ENCODE measurements around the gene MYCBP. TPM values are rescaled to one million over a fixed set of nuclear protein-coding genes. Genes with fewer than 3 reads are reported as not detected.

The MYCBP gene
- total RNA-seq, 4 donors from 2014 or later = 21.6 to 31.4 (median 24.0) TPM

DNA sequence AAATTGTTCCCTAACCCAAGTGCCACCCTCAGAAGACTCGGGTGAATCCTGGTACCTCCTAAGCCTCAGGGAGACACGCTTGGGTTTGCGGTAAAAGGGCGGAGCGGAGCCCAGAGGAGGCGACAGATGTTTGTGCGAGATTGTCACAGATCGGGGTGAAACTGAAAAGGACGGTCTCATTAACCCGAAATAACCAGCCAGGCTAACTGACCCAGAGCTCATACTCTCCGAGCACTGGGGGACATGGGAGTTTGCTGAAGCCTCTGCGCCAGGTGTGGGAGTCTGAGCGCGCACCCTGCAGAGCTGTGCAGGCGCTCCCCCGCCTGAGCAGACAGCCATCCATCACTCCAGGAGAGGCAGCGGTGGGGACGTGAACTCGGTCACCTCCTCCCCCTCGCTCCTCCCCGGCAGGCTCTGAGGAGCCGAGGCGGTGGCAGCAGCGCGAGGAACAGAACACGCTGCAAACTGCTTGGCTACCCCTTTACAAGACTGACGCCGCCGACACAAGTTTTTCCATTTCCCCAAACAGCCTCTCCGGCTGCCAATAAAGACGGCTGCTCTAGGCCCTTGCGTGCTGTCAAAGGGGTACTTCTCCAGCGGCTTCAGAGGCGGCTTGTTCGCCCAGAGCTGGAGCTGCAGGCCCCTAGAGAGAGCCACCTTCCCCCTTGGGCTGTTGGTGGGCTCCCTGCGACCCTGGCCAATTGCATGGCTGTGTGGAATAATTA lies 57.1 kb downstream of the MYCBP start:
- Histone ChIP-seq H3K9me3 (no peaks in the 10 kb centered on the region), H3K4me3 (replicated peaks in 1 of 3) (no peak overlapping the region), H3K27me3 (peaks cover 14% of the 10 kb centered on the region), H3K4me1 (peaks cover 5 to 11% of the 10 kb centered on the region in 2 donors), H3K36me3 (no peaks in the 10 kb centered on the region), H3K27ac (no peak overlapping the region)
- intact Hi-C loops (cut with DNase I) = no loop called here
- no peak for TF ChIP-seq POLR2A (IDR thresholded peaks at IDR 0.05)
- TF ChIP-seq, protein P1, sequence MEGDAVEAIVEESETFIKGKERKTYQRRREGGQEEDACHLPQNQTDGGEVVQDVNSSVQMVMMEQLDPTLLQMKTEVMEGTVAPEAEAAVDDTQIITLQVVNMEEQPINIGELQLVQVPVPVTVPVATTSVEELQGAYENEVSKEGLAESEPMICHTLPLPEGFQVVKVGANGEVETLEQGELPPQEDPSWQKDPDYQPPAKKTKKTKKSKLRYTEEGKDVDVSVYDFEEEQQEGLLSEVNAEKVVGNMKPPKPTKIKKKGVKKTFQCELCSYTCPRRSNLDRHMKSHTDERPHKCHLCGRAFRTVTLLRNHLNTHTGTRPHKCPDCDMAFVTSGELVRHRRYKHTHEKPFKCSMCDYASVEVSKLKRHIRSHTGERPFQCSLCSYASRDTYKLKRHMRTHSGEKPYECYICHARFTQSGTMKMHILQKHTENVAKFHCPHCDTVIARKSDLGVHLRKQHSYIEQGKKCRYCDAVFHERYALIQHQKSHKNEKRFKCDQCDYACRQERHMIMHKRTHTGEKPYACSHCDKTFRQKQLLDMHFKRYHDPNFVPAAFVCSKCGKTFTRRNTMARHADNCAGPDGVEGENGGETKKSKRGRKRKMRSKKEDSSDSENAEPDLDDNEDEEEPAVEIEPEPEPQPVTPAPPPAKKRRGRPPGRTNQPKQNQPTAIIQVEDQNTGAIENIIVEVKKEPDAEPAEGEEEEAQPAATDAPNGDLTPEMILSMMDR (IDR thresholded peaks at IDR 0.05) = no peak
- DNase-seq = no peak
- 27 to 31% methylated on average over 20 to 30 of the region's 36 CpGs for WGBS, 2 donors

DNA sequence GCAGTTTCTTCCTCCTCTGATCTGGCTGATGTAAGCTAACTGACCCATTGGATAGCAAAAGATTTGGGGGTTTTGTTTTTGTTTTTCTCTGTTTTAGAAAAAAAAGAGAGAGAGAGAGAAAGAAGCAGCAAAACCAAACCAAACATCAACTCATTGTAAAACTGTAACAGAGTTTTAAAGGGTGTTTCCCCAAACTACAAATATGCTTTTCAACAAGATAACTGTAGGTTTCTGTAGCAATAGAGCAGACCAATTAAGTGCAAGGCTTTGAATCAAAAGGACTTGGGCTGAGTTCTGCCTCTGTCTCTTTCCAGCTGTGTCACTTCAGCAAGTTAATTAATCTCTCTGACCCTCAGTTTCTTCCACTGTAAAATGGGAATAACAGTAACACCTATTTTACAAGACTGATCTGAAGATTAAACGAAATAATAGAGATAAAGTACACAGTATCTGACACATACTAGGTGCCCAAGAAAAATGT lies 58.1 kb downstream of the MYCBP start:
- H3K27me3 ChIP-seq = peaks cover 14% of the 10 kb centered on the region

DNA sequence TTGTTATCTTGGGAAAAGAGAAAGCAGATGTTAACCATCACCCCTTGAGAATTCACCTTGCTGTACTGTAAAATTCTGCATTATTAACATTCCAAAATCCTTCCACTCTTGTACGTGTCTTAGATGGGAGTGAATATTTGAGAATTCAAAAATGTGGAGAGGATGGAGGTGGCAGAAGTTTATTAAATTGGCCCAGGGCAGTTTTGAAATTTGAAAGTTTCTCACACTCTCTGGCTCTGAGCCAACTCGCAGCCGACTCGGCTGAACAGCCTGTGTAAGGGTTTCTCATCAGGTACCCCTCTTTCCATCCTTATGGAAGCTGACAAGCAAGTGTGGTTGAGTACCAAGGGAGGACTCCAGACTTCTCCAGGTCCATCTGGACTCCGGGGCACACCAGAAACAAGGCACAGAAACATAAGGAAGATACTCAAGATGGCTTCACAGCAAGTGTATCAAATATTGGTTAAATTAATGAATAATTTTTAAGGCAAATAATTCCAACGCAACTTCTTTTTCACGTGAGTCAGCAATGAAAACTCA lies 58.6 kb downstream of the MYCBP start:
- no peak overlapping the region for H3K27ac ChIP-seq
- no peak for TF ChIP-seq POLR2A (IDR thresholded peaks at IDR 0.05)
- TF ChIP-seq, protein P1 (IDR thresholded peaks at IDR 0.05) = no peak
- H3K4me1 ChIP-seq = peaks cover 5 to 11% of the 10 kb centered on the region in 2 donors
- DNase-seq = no peak
- H3K9me3 ChIP-seq = no peaks in the 10 kb centered on the region
- 50 to 53% methylated on average over 7 of the region's 7 CpGs for WGBS, 2 donors
- no peak overlapping the region for H3K4me3 ChIP-seq (replicated peaks in 1 of 3)
- H3K36me3 ChIP-seq = no peaks in the 10 kb centered on the region
- intact Hi-C loops (cut with DNase I) = no loop called here
- H3K27me3 ChIP-seq = peaks cover 14% of the 10 kb centered on the region

More for the DNA sequence above, 58.1 kb downstream of the MYCBP start:
- no peaks in the 10 kb centered on the region for H3K36me3 ChIP-seq
- 68 to 79% methylated on average over 1 of the region's 1 CpG for WGBS, 2 donors
- peaks cover 5 to 11% of the 10 kb centered on the region in 2 donors for H3K4me1 ChIP-seq
- TF ChIP-seq, protein P1 (IDR thresholded peaks at IDR 0.05) = no peak
- TF ChIP-seq POLR2A (IDR thresholded peaks at IDR 0.05) = no peak
- intact Hi-C loops (cut with DNase I) = no loop called here
- no peaks in the 10 kb centered on the region for H3K9me3 ChIP-seq
- no peak overlapping the region for H3K4me3 ChIP-seq (replicated peaks in 1 of 3)
- no peak overlapping the region for H3K27ac ChIP-seq
- DNase-seq = no peak

DNA sequence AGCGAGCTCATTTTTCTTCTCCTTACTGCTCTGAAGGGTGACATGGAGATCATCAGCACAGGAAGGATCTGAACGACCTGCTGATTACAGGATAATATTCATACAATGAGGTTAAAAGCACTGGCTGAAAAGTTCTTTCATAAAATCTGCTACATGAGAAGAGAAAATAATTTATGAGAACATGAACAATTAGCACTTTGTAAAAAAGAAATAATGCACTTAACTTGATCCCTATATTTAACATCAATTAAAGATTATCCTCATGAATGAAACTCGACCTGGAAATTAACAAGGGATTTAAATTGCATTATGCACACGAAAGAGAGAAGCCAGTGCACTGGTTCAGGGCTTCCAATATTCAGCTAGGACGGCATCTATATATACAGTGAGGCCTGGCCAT lies 60.2 kb downstream of the MYCBP start:
- no peak overlapping the region for H3K4me3 ChIP-seq (replicated peaks in 1 of 3)
- intact Hi-C loops (cut with DNase I) = no loop called here
- 66 to 67% methylated on average over 5 of the region's 5 CpGs for WGBS, 2 donors

More for the DNA sequence above, 60.2 kb downstream of the MYCBP start:
- H3K4me1 ChIP-seq = peaks cover 0 to 2% of the 10 kb centered on the region in 2 donors
- no peaks in the 10 kb centered on the region for H3K36me3 ChIP-seq
- no peaks in the 10 kb centered on the region for H3K9me3 ChIP-seq
- peaks cover 4% of the 10 kb centered on the region for H3K27me3 ChIP-seq
- TF ChIP-seq, protein P1 (IDR thresholded peaks at IDR 0.05) = no peak
- TF ChIP-seq POLR2A (IDR thresholded peaks at IDR 0.05) = no peak
- DNase-seq = no peak
- no peak overlapping the region for H3K27ac ChIP-seq

Small RNAs within 50 kb of the gene (small RNA-seq; reads per million reads assigned to genes)
- gene GJA9-MYCBP = not detected

Other genes starting within 250 kb of the MYCBP start
- gene RRAGC, start 13.6 kb downstream of the MYCBP start, total RNA-seq = 10 to 100 TPM; 13.2 to 20.3 (median 15.7) TPM
- not detected for gene GJA9, start 8.2 kb upstream of the MYCBP start, total RNA-seq
- gene RHBDL2, start 68.5 kb upstream of the MYCBP start, total RNA-seq = not detected
- 10 to 100 TPM; 46.8 to 64.6 (median 56.7) TPM for gene AKIRIN1, start 117.9 kb upstream of the MYCBP start, total RNA-seq
- gene NDUFS5, start 153.0 kb upstream of the MYCBP start, total RNA-seq = 100 to 1,000 TPM; 428 to 631 (median 514) TPM